ENCODE results near the gene PIK3R5. TPM values are rescaled to one million over a fixed set of nuclear protein-coding genes. Genes with fewer than 3 reads are reported as not detected.

Gene PIK3R5, protein sequence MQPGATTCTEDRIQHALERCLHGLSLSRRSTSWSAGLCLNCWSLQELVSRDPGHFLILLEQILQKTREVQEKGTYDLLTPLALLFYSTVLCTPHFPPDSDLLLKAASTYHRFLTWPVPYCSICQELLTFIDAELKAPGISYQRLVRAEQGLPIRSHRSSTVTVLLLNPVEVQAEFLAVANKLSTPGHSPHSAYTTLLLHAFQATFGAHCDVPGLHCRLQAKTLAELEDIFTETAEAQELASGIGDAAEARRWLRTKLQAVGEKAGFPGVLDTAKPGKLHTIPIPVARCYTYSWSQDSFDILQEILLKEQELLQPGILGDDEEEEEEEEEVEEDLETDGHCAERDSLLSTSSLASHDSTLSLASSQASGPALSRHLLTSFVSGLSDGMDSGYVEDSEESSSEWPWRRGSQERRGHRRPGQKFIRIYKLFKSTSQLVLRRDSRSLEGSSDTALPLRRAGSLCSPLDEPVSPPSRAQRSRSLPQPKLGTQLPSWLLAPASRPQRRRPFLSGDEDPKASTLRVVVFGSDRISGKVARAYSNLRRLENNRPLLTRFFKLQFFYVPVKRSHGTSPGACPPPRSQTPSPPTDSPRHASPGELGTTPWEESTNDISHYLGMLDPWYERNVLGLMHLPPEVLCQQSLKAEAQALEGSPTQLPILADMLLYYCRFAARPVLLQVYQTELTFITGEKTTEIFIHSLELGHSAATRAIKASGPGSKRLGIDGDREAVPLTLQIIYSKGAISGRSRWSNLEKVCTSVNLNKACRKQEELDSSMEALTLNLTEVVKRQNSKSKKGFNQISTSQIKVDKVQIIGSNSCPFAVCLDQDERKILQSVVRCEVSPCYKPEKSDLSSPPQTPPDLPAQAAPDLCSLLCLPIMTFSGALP
- 17.0 TPM for total RNA-seq

DNA sequence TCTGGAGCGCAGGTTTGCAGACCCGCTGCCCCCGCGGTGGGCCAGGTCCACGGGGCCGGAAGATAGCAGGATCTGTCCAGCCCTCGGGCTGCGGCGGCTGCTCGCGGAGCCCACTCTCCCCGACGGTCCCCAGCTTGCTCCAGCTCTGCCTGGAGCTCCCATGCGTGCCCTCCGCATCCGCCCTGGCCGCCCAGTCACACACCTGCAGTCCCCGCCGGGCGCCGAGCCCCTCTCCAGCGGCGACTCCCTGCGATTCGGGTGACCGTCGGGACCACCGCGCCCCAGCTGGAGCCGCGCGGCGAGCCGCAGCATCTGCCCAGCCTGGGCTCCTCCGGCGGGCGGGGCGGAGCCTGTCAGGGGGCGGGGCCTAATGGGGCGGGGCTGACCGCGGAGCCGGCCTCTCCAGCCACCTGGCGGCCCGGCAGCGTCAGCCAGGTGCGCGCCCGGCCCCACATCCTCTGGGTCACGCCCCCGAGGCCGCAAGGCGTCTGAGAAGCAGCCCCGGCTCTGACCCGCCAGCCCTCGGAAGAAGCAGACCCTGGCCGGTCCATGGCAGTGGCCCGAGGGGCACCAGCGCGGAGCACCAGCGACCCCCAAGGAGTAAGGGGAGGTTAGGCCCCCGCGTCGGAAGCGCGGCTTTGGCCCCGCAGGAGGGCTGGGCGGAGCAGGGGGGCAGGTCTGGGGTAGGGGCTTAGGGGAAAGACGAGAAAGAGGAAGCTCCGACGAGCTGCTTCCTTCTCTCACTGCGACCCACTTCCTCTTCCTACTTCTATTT is at the start of gene PIK3R5:
PIK3R5 (minus strand) TSS at position 314 of the 775 bp plus-strand sequence. CDS start 54,213 bp downstream, outside the sequence.
- peak; percentile 68 to 90 (median 85) for DNase-seq (ENCODE audit: low read depth in 2 of 3, low spot score in 2 of 3)

DNA sequence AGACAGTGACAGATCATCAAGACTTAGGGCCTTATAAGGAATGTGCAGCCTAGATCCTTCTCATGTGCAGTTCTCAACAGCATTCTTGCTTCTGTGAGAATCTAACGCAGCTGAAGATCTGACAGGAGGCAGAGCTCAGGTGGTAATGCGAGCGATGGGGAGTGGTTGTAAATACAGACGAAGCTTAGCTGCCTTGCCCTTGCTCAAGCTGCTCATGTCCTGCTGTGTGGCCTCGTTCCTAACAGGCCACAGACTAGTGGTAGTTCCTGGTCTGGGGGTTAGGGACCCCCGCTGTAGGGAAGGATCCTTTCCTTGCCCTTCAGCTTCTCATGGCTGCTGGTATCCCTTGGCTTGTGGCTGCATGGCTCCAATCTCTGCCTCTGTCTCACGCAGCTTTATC is 45.5 kb upstream of the PIK3R5 start:
- DNase-seq (ENCODE audit: low read depth in 2 of 3, low spot score in 2 of 3), result no peak

DNA sequence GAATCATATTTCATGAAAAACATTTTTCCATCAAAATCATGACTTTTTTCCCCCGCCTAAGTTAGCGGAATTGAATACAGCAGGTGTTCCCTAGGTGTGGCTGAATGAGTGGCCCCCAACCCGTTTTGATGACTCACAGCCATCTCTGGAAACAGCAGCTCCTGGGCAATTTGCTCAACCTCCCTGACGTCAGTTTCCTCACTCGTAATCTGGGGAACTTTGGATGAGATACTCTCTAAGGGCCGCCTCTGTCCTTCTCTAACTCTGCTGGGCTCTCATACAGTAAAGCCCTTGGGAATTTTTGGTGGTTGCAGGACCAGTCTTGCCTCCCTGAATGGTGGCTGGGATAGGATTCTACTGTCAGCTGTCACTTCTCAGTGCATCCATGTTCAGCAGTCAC is 44.2 kb upstream of the PIK3R5 start:
- DNase-seq (ENCODE audit: low read depth in 2 of 3, low spot score in 2 of 3), result no peak

DNA sequence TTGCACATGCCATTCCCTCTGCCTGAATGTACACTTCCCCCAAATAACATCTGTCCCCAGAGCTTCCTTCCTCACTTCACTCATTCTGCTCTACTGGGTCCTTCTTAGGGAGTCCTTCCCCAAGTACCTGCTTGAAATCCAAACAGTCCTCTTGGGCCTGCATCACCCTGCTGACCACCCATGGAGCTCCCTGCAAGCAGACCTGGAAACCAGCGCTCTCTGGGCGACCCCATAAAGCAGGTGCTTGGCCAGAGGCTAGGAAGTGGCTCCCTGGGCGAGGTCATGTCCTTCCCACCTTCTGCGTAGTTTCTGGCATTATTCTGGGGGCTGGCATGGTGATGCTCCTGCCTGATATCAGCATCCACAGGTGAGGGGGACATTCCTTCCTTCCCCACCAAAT is 43.6 kb upstream of the PIK3R5 start:
- no peak for DNase-seq (ENCODE audit: low read depth in 2 of 3, low spot score in 2 of 3)

DNA sequence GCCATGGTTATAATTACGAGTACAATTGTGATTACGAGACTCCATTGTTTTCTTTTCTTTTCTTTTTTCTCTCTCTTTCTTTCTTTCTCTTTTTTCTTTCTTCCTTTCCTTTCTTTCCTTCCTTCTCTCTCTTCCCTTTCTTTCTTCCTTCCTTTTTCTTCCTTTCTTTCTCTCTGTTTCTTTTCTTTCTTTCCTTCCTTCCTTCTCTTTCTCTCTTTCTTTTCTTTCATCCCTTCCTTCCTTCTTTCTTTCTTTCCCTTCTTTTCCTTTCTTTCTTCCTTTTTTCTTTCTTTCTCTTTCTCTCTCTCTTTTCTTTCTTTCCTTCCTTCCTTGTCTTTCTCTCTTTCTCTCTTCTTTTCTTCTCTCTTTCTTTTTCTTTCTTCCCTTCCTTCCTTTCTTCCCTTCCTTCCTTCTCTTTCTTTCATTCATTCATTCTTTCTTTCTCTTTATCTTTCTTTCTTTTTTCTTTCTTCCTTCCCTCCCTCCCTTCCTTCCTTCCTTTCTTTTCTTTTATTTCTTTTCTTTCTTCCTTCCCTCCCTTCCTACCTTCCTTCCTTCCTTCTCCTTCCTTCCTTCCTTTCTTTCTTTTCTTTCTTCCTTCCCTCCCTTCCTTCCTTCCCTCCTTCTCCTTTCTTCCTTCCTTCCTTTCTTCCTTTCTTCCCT is 41.7 kb upstream of the PIK3R5 start:
- no peak for DNase-seq (ENCODE audit: low read depth in 2 of 3, low spot score in 2 of 3)

DNA sequence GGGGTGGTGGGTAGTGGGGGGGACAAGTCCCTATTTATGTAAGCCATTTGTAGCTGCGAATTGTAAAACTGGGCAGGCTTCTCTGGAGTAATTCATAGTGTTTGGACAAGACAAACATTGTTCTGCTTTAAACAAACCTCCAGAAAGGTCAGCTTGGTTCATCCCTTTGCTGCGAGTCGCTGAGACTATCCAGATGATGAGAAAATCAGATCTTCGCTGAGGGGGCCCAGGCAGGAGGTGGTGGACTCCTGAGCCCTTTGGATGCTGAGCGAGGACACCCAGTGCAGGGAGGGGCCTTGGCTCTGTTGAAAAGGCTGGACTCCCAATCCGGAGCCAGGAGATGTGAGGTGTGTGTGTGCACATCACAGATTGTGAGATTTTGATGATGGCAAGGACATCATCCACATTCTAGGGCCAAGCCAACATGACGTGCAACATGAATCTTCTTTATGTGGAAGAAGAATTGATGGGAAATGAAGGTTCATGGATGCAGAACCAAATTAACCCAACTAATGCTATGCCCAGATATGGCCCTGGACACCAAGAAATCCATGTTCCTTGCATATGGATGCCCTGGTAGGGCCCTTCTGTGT is 40.8 kb upstream of the PIK3R5 start:
- no peak for DNase-seq (ENCODE audit: low read depth in 2 of 3, low spot score in 2 of 3)

DNA sequence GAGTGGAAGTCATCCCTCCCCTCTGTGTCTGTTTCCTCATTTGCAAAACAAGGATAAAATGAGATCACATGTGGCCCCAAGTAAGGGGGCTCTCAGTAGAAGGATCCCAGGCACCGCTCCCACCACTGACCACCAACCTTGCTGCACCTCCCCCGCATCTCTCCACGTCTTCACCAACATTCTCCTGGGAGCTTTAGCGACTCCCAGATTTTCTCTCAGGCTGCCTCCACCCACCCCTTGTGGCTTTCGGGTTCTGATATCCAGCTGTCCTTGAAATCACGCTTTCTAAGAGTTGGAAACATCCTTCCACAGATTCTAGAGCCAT is 39.4 kb upstream of the PIK3R5 start:
- DNase-seq (ENCODE audit: low read depth in 2 of 3, low spot score in 2 of 3), result no peak

DNA sequence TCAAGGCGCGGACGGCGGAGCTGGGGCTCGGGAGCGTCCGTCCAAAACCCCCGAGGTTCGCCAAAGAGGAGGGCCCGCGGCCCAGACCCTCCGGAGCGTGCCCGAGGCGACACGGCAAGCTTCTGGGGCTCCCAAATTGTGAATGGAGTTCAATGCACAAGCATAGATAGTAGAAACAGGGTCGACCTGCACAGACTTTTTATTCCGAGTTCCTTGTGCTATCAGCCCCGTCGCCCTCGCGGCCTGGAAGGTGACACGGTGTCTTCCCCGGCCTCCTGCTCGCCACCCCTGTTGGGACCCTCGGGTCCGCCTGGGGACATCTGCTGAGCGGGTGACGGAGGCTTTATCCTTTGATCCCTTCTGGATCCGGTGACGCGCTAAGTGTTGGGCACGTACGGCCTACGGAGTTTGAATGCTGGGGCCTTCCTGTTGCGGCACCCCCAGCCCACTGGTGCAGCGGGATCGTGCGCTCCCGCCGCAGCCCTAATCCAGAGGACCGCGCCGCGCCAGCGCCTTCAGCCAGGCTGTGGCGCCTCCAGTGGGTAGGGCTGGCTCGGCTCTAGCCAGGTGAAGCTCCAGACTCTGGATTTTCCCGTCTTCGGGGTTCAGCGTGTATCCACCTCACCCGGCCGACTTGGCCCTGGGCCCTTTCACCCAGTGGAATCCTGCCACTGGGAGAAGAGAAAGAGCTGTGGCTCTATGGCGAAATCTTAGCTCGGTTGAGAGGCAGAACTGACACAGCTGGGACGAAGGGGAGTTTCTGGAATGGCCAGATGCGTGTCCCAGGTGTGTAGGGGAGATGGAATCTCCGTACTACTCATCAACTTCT is 38.8 kb upstream of the PIK3R5 start:
- no peak for DNase-seq (ENCODE audit: low read depth in 2 of 3, low spot score in 2 of 3)

DNA sequence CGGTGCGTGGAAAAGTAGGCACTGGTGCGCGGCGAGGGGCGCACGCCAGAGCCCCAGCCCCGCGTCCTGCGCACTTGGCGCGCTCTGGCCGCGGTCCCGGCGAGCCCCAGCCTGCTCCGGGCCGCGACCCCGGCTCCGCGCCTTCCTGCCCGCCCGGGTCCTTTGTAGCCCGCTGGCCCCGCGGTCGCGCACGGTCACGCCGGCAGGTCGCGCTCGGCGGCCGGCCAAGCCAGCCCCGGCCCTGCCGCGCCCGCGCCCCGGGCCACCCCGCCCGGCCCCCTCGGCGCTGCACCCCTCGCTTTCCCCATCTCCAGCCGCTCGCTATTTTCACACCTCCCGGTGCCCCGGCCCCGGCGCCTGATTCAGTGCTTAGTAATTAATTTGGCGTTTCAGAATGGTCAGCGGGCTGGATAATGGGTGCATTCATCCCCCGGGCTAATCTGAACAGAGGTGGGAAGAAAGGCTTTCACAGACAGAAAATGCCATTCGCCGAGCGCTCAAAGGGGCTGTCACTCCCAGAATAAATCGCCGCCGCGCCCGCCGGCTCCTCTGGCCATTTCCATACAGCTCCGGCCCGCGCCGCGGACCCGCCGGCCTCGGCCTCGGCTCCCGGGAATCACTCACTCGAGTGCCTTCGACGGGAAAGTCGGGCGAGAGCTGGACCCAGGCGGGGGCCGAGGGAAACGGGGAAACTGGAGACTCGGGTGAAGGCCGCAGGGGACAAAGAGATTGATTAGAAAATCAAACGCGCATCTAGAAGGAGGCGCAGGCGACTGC is 38.0 kb upstream of the PIK3R5 start:
- DNase-seq (ENCODE audit: low read depth in 2 of 3, low spot score in 2 of 3), result no peak

DNA sequence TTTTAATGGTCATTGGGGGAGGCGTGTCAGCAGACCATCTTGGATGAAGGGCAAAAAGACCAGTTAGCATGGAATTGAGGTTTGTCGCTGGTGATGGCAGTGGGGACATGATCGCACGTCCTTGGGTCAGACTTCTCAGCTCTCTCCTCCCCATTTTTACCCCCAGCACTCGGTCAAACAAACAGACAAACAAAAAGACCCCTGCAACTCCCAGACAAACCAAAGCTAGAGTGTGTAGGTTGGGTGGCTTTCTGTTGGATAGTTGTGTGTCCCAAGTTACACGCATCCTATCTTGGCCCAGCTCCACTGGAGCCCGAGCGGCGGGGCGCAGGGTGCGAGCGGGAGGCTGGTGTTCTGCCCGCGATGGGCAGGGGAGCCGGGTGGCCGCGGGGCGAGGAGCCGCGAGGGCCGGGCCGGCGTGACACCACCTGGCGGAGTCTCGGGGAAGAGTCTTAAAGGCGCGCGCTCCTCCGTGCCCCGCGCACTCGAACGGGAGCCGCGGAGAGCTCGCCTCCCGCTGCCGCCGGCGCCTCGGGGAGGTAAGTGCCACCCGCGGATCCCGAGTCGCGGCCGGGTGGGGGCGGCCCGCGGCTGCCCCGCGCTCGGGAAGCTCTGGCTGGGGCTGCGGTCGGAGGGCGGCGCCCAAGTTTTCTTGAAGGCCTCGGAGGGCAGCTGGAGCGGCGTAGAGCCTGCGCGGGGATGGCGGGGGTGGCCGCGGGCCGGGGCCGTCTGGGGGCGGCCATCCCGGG is 37.3 kb upstream of the PIK3R5 start:
- DNase-seq (ENCODE audit: low read depth in 2 of 3, low spot score in 2 of 3), result peak in 1 of 3 donors; percentile 46

DNA sequence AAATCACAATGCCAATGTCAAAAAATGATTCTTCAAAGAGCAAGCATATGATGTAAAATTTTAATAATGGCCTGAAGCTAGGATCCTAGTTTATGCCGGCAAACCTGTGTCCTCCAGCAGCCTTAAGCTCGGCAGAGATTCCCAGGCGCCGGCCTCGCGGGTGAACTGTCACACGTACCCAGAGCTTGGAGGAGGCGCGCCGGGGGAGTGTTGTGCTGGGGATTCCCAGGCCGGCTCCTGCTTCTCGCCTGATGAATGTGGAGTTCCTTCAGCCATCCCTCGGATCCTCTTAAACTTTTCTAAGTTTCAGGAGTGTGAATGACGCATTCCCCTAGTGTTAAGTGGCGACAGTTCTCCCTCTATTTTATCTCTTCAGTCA is 36.7 kb upstream of the PIK3R5 start:
- no peak for DNase-seq (ENCODE audit: low read depth in 2 of 3, low spot score in 2 of 3)

DNA sequence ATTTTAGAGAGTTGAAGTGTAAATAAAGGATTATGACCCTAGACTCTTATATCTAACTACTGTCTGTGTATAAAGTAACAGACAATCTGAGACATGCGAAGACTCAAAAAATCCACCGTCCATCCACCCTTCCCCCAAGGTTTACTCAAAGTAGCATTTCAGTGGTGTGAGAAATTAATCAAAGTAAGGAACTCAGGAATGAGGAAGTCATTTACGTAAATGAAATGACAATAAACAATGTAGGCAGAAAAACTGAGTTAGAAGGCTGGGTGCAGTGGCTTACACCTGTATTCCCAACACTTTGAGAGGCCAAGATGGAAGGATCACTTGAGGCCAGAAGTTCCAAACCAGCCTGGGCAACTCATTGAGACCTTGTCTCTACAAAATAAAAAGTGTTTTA is 36.1 kb upstream of the PIK3R5 start:
- DNase-seq (ENCODE audit: low read depth in 2 of 3, low spot score in 2 of 3), result no peak

DNA sequence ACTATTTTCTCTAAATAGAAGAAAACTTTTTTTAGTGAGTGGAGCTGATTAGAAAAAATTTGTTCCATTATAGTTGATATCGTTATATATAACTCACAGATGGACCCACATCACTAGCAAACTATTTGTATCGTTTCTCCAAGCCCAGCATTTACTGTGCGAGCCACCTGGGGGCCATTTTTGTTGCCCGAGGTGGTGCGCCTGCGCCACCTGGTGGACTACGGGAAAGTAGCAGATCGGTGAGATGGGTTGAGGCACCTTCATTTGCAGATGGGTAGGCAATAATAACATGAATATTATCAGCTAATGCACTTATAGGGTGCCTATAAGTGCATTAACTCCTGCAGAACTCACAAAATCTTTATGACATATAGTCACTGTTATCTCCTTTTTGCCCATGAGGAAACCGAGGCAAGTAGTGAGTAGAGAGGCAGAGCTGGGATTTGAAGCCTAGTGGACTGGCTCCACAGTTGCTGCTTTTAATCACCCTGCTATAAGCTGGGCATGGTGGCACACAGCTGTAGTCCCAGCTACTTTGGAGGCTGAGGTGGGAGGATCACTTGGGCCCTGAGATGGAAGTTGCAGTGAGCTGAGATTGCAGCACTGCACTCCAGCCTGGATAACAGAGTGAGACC is 32.6 kb upstream of the PIK3R5 start:
- DNase-seq (ENCODE audit: low read depth in 2 of 3, low spot score in 2 of 3), result peak; percentile 59 to 79 (median 70)

DNA sequence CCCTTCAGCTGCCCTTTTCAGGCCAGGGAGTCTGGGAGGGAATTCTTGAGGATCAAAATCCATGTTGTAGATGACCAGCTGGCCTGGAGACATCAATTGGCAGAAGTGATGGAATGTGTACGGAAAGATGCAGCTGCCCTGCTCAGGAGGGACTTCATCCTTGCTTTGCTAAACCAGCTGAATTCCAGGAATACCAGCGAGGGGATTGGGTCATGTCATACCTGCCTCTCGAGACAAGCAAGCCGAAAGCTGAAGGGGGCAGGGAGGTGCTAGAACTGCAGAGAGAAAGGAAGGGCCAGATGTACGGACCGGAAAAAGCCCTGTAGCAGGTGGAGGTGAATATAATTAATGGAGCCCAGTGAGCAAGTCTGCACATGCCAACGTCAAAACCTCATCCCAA is 30.2 kb upstream of the PIK3R5 start:
- no peak for DNase-seq (ENCODE audit: low read depth in 2 of 3, low spot score in 2 of 3)

DNA sequence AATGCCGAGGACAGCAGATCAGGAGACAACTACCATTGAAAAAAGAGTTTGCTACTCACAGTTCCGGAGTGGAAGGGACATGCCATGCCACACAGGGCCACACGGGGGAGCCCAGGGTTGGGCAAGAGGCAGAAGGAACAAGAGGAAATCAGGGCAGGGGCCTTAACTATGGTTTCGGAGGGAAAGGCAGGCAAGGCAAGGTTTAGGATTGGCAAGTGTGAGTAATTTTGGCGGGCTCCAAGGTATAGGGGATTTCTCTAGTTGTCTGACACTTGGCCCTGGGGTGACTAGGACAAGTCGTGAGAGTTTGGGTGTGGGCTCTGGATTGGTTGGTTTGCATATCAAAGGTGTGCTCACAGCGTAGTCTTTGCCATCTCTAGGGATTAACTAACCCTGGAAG is 28.8 kb upstream of the PIK3R5 start:
- peak in 1 of 3 donors; percentile 50 for DNase-seq (ENCODE audit: low read depth in 2 of 3, low spot score in 2 of 3)

DNA sequence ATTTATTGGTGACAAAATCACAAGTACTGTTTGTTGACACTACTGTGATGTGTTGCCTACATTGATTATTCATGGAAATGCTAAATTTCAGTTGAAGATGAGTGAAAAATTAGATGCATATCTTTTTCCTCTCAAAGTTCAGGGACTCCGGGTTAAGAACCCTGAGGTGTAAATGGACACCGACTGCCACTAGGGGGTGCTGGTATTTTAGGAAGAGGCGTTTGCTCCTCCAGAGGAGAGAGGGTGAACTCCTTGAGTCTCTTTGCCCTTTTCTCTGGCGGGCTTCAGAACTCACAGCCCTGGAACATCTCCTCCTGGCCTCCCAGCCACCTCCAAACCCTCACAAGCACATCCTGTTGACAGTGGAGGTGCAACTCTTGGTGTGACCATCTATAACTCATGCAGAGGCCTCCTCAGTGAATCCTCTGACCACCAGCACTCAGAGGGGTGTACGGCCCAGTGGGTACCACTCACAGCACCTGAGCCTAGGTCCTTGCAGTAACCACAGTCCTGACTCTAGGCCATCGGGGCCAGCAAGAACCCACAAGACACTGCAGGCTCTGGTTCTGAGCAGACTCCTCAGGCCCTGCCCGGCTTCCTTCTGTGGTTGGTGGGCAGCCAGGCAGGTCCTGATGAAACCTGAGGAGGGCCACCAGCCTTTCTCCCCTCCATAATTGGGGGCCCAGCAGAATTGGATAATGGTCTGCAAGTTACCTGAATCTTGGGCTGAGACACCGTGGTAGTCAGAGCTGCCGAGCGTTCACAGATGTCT is 26.2 kb upstream of the PIK3R5 start:
- DNase-seq (ENCODE audit: low read depth in 2 of 3, low spot score in 2 of 3), result peak; percentile 36 to 85 (median 68)

Measured in hematopoietic multipotent progenitor cell (in vitro differentiated cells).